K562 (cell line): ENCODE results near the gene GCSH. TPM values are rescaled to one million over a fixed set of nuclear protein-coding genes. Genes with fewer than 3 reads are reported as not detected.

Experiments
- ATAC-seq: fragments of 200-7000 bp; cut with Tn5 transposase; 3 replicates; pipeline ENCODE4 v1.9.1; 2020; ENCODE audit warnings: moderate library complexity
- BruUV-seq: library from RNA; stranded (reverse); fragments of 400-500 nt; replicated peaks from 2 replicates; lab custom pipeline; 2021; lab: Mats Ljungman, UMichigan
- CTCF ChIA-PET: fragments of 300-600 bp; formaldehyde crosslinking; extraction: SDS; loops from one replicate; lab custom pipeline; 2021; ENCODE audit warnings: low intra/inter-chr PET ratio; lab: Yijun Ruan, JAX
- POLR2A ChIA-PET: fragments of 300-600, 350-650 bp; sonication (Branson Sonifier 250); formaldehyde crosslinking; extraction: SDS; loops from one replicate; lab custom pipeline; 2021; ENCODE audit warnings: antibody characterized with exemption, inconsistent platforms; lab: Yijun Ruan, JAX
- DNase-seq, 4 experiments: peaks; one replicate each; pipeline versions ENCODE4 v3.0.0 to v3.0.0-alpha.2; 2011 to 2018; ENCODE audit warnings: low spot score in 3 of 4, mixed read lengths in 3 of 4; ENCODE audit errors: extremely low read depth in 1 of 4
- FAIRE-seq: peaks from 2 replicates; lab custom pipeline; 2011; peaks lifted over from hg19 to GRCh38; lab: Jason Lieb, UNC
- H2AFZ ChIP-seq: 2 replicates; pipeline ENCODE4 v1.6.0; 2011; ENCODE audit warnings: low read depth, low read length, control low read depth, inconsistent platforms
- H3K27ac ChIP-seq: fragments of 200-600 bp; 3 replicates; pipeline ENCODE4 v1.8.0; 2011; ENCODE audit warnings: low read depth, mild to moderate bottlenecking, control low read depth, inconsistent platforms, low read length, moderate library complexity, mixed read lengths; ENCODE audit errors: extremely low read depth
- H3K27me3 ChIP-seq, 2 experiments: fragments of 300-600 bp in 1 of 2; 2 replicates in 1 of 2; 3 replicates in 1 of 2; pipeline versions ENCODE4 v1.6.0 to v1.8.0; 2011; ENCODE audit warnings: inconsistent platforms in 2 of 2, low read length in 2 of 2, mild to moderate bottlenecking in 1 of 2, mixed read lengths in 1 of 2, moderate library complexity in 1 of 2; ENCODE audit not compliant: control insufficient read depth in 2 of 2, insufficient read depth in 2 of 2
- H3K36me3 ChIP-seq: fragments of 300-600 bp; 3 replicates; pipeline ENCODE4 v1.8.0; 2011; ENCODE audit warnings: mild to moderate bottlenecking, low read length, inconsistent platforms; ENCODE audit not compliant: control insufficient read depth, insufficient read depth
- H3K4me1 ChIP-seq, 2 experiments: fragments of 200-600 bp in 1 of 2; replicated peaks in 1 of 2; 2 replicates in 1 of 2; 3 replicates in 1 of 2; pipeline versions ENCODE4 v1.5.1 to v1.8.0; 2011; ENCODE audit warnings: inconsistent platforms in 2 of 2, low read length in 2 of 2, mild to moderate bottlenecking in 1 of 2, mixed read lengths in 1 of 2, moderate library complexity in 1 of 2; ENCODE audit not compliant: control insufficient read depth in 2 of 2, insufficient read depth in 2 of 2
- H3K4me2 ChIP-seq: 2 replicates; pipeline ENCODE4 v1.6.1; 2011; ENCODE audit warnings: low read length, control low read depth, inconsistent platforms, mixed read lengths; ENCODE audit not compliant: insufficient read depth
- H3K4me3 ChIP-seq: fragments of 200-600 bp; sonication (generic), shearing (Covaris generic); 2 replicates; pipeline ENCODE4 v1.5.1; 2016; ENCODE audit warnings: control low read depth, inconsistent platforms
- H3K79me2 ChIP-seq: fragments of 200-600 bp; 3 replicates; pipeline ENCODE4 v1.8.0; 2011; ENCODE audit warnings: low read length, inconsistent platforms; ENCODE audit not compliant: control insufficient read depth, insufficient read depth
- H3K9ac ChIP-seq, 2 experiments: 2 replicates each; pipeline versions ENCODE4 v1.6.0 to v1.6.1; 2011; ENCODE audit warnings: low read depth in 2 of 2, low read length in 2 of 2, control low read depth in 1 of 2, inconsistent platforms in 1 of 2, mild to moderate bottlenecking in 1 of 2, mixed read lengths in 1 of 2; ENCODE audit not compliant: insufficient read depth in 1 of 2
- H3K9me1 ChIP-seq: one replicate; pipeline ENCODE4 v1.6.0; 2011; ENCODE audit warnings: inconsistent platforms, mild to moderate bottlenecking, low read length, moderate library complexity; ENCODE audit not compliant: control insufficient read depth, insufficient read depth
- H3K9me3 ChIP-seq: replicated peaks from 2 replicates; pipeline ENCODE4 v1.5.1; 2011; ENCODE audit warnings: low read depth, low read length, inconsistent platforms; ENCODE audit not compliant: control insufficient read depth, insufficient read depth
- H4K20me1 ChIP-seq: replicated peaks from 2 replicates; pipeline ENCODE4 v1.6.1; 2011; ENCODE audit warnings: low read length, inconsistent platforms, mixed read lengths; ENCODE audit not compliant: control insufficient read depth, insufficient read depth
- BCOR ChIP-seq: fragments of 450-650 bp; IDR thresholded peaks from 2 replicates; pipeline ENCODE4 v1.6.1; 2016
- C11orf30 ChIP-seq: fragments of 450-650 bp; IDR thresholded peaks from 2 replicates; pipeline ENCODE4 v1.6.1; 2016; ENCODE audit warnings: low read depth, mild to moderate bottlenecking
- DACH1 ChIP-seq: fragments of 450-650 bp; IDR thresholded peaks from 2 replicates; pipeline ENCODE4 v1.6.1; 2018; ENCODE audit not compliant: partially characterized antibody
- GTF2F1 ChIP-seq: IDR thresholded peaks from 2 replicates; pipeline ENCODE4 v1.6.1; 2011; ENCODE audit warnings: low read depth, low read length, improper control_type of control experiment
- JUND ChIP-seq, 2 experiments: IDR thresholded peaks; 2 replicates in 1 of 2; 3 replicates in 1 of 2; pipeline ENCODE4 v1.6.1; 2011; ENCODE audit warnings: borderline replicate concordance in 2 of 2, low read depth in 2 of 2, low read length in 2 of 2, improper control_type of control experiment in 1 of 2, missing biosample characterization in 1 of 2, missing genetic modification characterization in 1 of 2, missing genetic modification reagents in 1 of 2
- L3MBTL2 ChIP-seq: fragments of 450-650 bp; IDR thresholded peaks from 2 replicates; pipeline ENCODE4 v1.6.1; 2016; ENCODE audit warnings: mild to moderate bottlenecking, moderate library complexity
- MAFG ChIP-seq: fragments of 450-650 bp; conservative IDR thresholded peaks from 2 replicates; pipeline ENCODE4 v1.6.1; 2016; ENCODE audit warnings: missing genetic modification characterization, missing compliant biosample characterization
- MAX ChIP-seq: sonication (generic); formaldehyde crosslinking; IDR thresholded peaks from 2 replicates; pipeline ENCODE4 v1.9.0; 2022; ENCODE audit warnings: mild to moderate bottlenecking, missing genetic modification reagents
- MCM5 ChIP-seq: fragments of 450-650 bp; IDR thresholded peaks from 2 replicates; pipeline ENCODE4 v1.6.1; 2016; ENCODE audit warnings: low read depth
- MIER1 ChIP-seq: fragments of 450-650 bp; IDR thresholded peaks from 2 replicates; pipeline ENCODE4 v1.6.1; 2016; ENCODE audit warnings: antibody characterized with exemption, mild to moderate bottlenecking, low read depth
- NCOA1 ChIP-seq: fragments of 450-650 bp; IDR thresholded peaks from 2 replicates; pipeline ENCODE4 v1.6.1; 2016; ENCODE audit warnings: low read depth
- NFE2L1 ChIP-seq: fragments of 450-650 bp; IDR thresholded peaks from 2 replicates; pipeline ENCODE4 v1.6.1; 2016; ENCODE audit warnings: missing genetic modification characterization, low read depth, mild to moderate bottlenecking, missing compliant biosample characterization, moderate library complexity, borderline replicate concordance
- NRF1 ChIP-seq, 2 experiments: fragments of 450-650 bp; IDR thresholded peaks in 1 of 2; conservative IDR thresholded peaks in 1 of 2; 2 replicates each; pipeline ENCODE4 v1.6.1; 2014; ENCODE audit warnings: mild to moderate bottlenecking in 2 of 2
- NUFIP1 ChIP-seq: fragments of 450-650 bp; IDR thresholded peaks from 2 replicates; pipeline ENCODE4 v1.6.1; 2018; ENCODE audit not compliant: partially characterized antibody
- PHF21A ChIP-seq: fragments of 450-650 bp; IDR thresholded peaks from 2 replicates; pipeline ENCODE4 v1.6.1; 2017; ENCODE audit warnings: low read depth, borderline replicate concordance
- RAD21 ChIP-seq, 2 experiments: fragments of 250-450 bp in 1 of 2; fragments of 450-650 bp in 1 of 2; sonication (Bioruptor Pico) in 1 of 2; formaldehyde crosslinking in 1 of 2; IDR thresholded peaks in 1 of 2; conservative IDR thresholded peaks in 1 of 2; 2 replicates each; pipeline versions ENCODE4 v1.4.0 to v1.8.0; 2020 to 2022; ENCODE audit warnings: mild to moderate bottlenecking in 2 of 2, moderate library complexity in 1 of 2
- RBM17 ChIP-seq: fragments of 200-400 bp; formaldehyde crosslinking; IDR thresholded peaks from 2 replicates; pipeline ENCODE4 v1.6.1; 2017; ENCODE audit warnings: low read depth, mild to moderate bottlenecking, low read length, borderline replicate concordance
- SETDB1 ChIP-seq: IDR thresholded peaks from one replicate; pipeline ENCODE4 v1.6.1; 2012; ENCODE audit warnings: low read length, control low read depth, inconsistent platforms
- SMC3 ChIP-seq: conservative IDR thresholded peaks from 2 replicates; pipeline ENCODE4 v1.6.1; 2011; ENCODE audit warnings: low read depth, low read length, improper control_type of control experiment; ENCODE audit not compliant: insufficient read depth
- STAT5B ChIP-seq: fragments of 250-450 bp; sonication (Bioruptor Pico); IDR thresholded peaks from 2 replicates; pipeline ENCODE4 v1.8.0; 2021; ENCODE audit warnings: mild to moderate bottlenecking, inconsistent platforms
- TFAP4 ChIP-seq: sonication (generic); formaldehyde crosslinking; IDR thresholded peaks from 2 replicates; pipeline ENCODE4 v1.8.0; 2022; ENCODE audit warnings: missing genetic modification reagents, mild to moderate bottlenecking, moderate library complexity, borderline replicate concordance
- WGBS: fragments of 100-300 bp; shearing (Covaris generic); methylation state at CpG from one replicate; pipeline ENCODE4 v1.1.6; 2016; ENCODE audit warnings: low coverage, mixed read lengths; ENCODE audit not compliant: insufficient coverage; ENCODE audit errors: missing lambda C conversion rate; 5-methylcytosine and 5-hydroxymethylcytosine counted together
- in situ Hi-C: fragments of 300-500 bp; cut with MboI; formaldehyde crosslinking; loops from 4 replicates; pipeline ENCODE4 v1.15.0; 2018; ENCODE audit warnings: inconsistent platforms, mixed read lengths
- intact Hi-C: fragments of 100-400 bp; cut with micrococcal nuclease; formaldehyde crosslinking; loops from 2 replicates; pipeline ENCODE4 v1.14.2; 2022
- polyA plus RNA-seq, 8 experiments: library from polyadenylated mRNA; depleted of rRNA in 4 of 8; stranded (reverse) in 5 of 8; unstranded in 3 of 8; fragments of >200 nt; fragmentation: Nextera tagmentation in 2 of 8; fragmentation: Illumina TruSeq in 1 of 8; extraction: Ambion mirVana in 2 of 8; extraction: Trizol in 1 of 8; gene quantifications; 2 replicates each; pipeline versions ENCODE4 v1.2.1 to v1.2.3, GENCODE V29; 2011 to 2014; ENCODE audit warnings: inconsistent platforms in 1 of 8, missing spikeins in 1 of 8
- total RNA-seq, 7 experiments: library from RNA; depleted of rRNA in 6 of 7; stranded (reverse); fragments of >200 nt in 6 of 7; fragmentation: Illumina TruSeq in 2 of 7; extraction: Trizol in 2 of 7; gene quantifications; 2 replicates each; pipeline versions ENCODE4 v1.2.1 to v1.2.3, GENCODE V29; 2011 to 2021; ENCODE audit warnings: low replicate concordance in 1 of 7

GCSH gene
- total and polyA plus RNA-seq, 9 of the 15 experiments (the other 6 are each of a cell fraction or from before 2014, with no cell fraction given), result 35.0 to 121 (median 89.0) TPM

GRCh38 chr16:81140930-81141780 is 45.0 kb upstream of the GCSH start:
- Histone ChIP-seq H3K9me1 (peaks cover 3% of the 10 kb centered on the region), H4K20me1 (no peaks in the 10 kb centered on the region), H3K36me3 (no peaks in the 10 kb centered on the region), H3K4me1 (peaks cover 0 to 13% of the 10 kb centered on the region in 2 experiments; a peak in 2 of 5 replicates), H3K27ac (no peak overlapping the region), H3K27me3 (peaks cover 24 to 57% of the 10 kb centered on the region in 2 experiments; a peak in 4 of 5 replicates), H3K4me3 (no peak overlapping the region), H3K9ac (peak overlapping the region in 1 of 2 experiments; percentile 10; a peak in 1 of 4 replicates), H3K9me3 (no peaks in the 10 kb centered on the region), H3K79me2 (no peaks in the 10 kb centered on the region), H3K4me2 (no peak overlapping the region), H2AFZ (no peak overlapping the region)
- intact Hi-C loops, result no loop called here
- in situ Hi-C loops, result no loop called here
- FAIRE-seq, result peak; percentile 55
- WGBS, result 22% methylated on average over 21 of the region's 21 CpGs
- ChIA-PET POLR2A (interaction anchor here (0.8 to 1.2 kb wide), 4 partner anchors 12 to 42 kb away, joined by 3 to 5 read pairs (median 4); no protein-coding TSS in a partner anchor), CTCF (no interaction called here)
- peak; percentile 89 for ATAC-seq
- BruUV-seq, result no TSS peak
- peak; percentile 57 to 68 (median 62) for DNase-seq
- TF ChIP-seq RAD21 (CRISPR knock-in tag; conservative IDR thresholded peaks at IDR 0.05 in 1 of 2, IDR thresholded peaks at IDR 0.05 in 1 of 2) (peak in 1 of 2 experiments; percentile 27; a peak in 2 of 4 replicates), NFE2L1 (0 out of 2 replicates have a peak, but pooled peaks have one; percentile 21), SMC3 (0 out of 2 replicates have a peak, but pooled peaks have one; percentile 22), MAX (CRISPR knock-in tag) (peak; percentile 22; the same call in 1 of the 2 replicates), NRF1 (conservative IDR thresholded peaks at IDR 0.05 in 1 of 2, IDR thresholded peaks at IDR 0.05 in 1 of 2) (peak; percentile 73 to 78), MIER1 (0 out of 2 replicates have a peak, but pooled peaks have one; percentile 50), PHF21A (0 out of 2 replicates have a peak, but pooled peaks have one; percentile 62), MAFG (tag) (peak; percentile 80), GTF2F1 (no peak), BCOR (peak; percentile 76), STAT5B (CRISPR knock-in tag) (no peak), TFAP4 (CRISPR knock-in tag) (peak; percentile 57; the same call in 1 of the 2 replicates), JUND (IDR thresholded peaks at IDR 0.05; ENCODE audit: borderline replicate concordance, low read depth, low read length) (peak; percentile 15; the same call in 1 of the 2 replicates), JUND (tag; IDR thresholded peaks at IDR 0.05; ENCODE audit: borderline replicate concordance, low read depth, low read length) (no peak), NCOA1 (no peak), RBM17 (no peak), SETDB1 (no peak), DACH1 (peak; percentile 8), L3MBTL2 (peak; percentile 25; the same call in 1 of the 2 replicates), NUFIP1 (no peak), C11orf30 (peak; percentile 88), MCM5 (no peak)
